ENCODE data around the gene TMEM41B. TPM values are rescaled to one million over a fixed set of nuclear protein-coding genes. Genes with fewer than 3 reads are reported as not detected.

Gene TMEM41B
- total and polyA plus RNA-seq, 2 of the 8 experiments (the other 6 are each of a cell fraction or from before 2014, with no cell fraction given), result 24.3 to 50.1 TPM

- no peaks in the 10 kb centered on the region for H3K9me3 ChIP-seq (ENCODE audit: insufficient read depth in 2 of 2, low read depth in 1 of 2, low read length in 1 of 2)
- no peak overlapping the region for H3K4ac ChIP-seq (replicated peaks; ENCODE audit: insufficient read length, low read depth, low read length)
- 96% methylated on average over 3 of the region's 3 CpGs; no CpG with 5 or more reads in 1 of the 2 experiments for WGBS, 2 experiments (ENCODE audit: extremely low coverage in 1 of 2, insufficient coverage in 1 of 2, insufficient read length in 1 of 2, insufficient replicate concordance in 2 of 2, low coverage in 1 of 2, low lambda C conversion rate in 2 of 2, missing lambda C conversion rate in 1 of 2)
- H4K8ac ChIP-seq (ENCODE audit: extremely low read depth, insufficient read depth, low read length), result no peak overlapping the region
- peaks cover 4% of the 10 kb centered on the region; the same call in 1 of the 2 replicates for H3K79me1 ChIP-seq (ENCODE audit: low read depth, low read length)
- H3K79me2 ChIP-seq (ENCODE audit: control insufficient read depth in 1 of 2, insufficient read depth in 2 of 2, low read length in 2 of 2), result peaks cover 0 to 73% of the 10 kb centered on the region in 2 experiments; a peak in 2 of 4 replicates
- ChIA-PET CTCF (ENCODE audit: partially characterized antibody) (interaction anchor here (0.9 to 1.4 kb wide), 4 partner anchors 10 to 58 kb away, joined by 3 to 5 read pairs (median 4); no protein-coding TSS in a partner anchor), POLR2A (ENCODE audit: partially characterized antibody) (interaction anchor here (1.5 kb wide), 2 partner anchors 10 to 13 kb away, joined by 4 to 5 read pairs; no protein-coding TSS in a partner anchor)
- no peak overlapping the region for H3K27ac ChIP-seq (ENCODE audit: low read depth, low read length)
- no peak overlapping the region for H2BK5ac ChIP-seq (ENCODE audit: low read depth, low read length)
- FAIRE-seq (no peak), DNase-seq (ENCODE audit: low read depth in 1 of 2, low spot score in 2 of 2) (no peak)
- H3K4me1 ChIP-seq (replicated peaks in 1 of 4; ENCODE audit: control insufficient read depth in 3 of 4, insufficient read depth in 4 of 4, low read length in 3 of 4), result no peaks in the 10 kb centered on the region
- no peak overlapping the region for H3K14ac ChIP-seq (ENCODE audit: insufficient read length)
- no peak overlapping the region for H3K9ac ChIP-seq (replicated peaks in 1 of 4; ENCODE audit: extremely low read depth in 1 of 4, low read depth in 3 of 4, low read length in 3 of 4)
- H2BK20ac ChIP-seq (ENCODE audit: low read length), result no peak overlapping the region
- H2BK12ac ChIP-seq (ENCODE audit: low read depth, low read length), result no peak overlapping the region
- no peak overlapping the region for H4K91ac ChIP-seq (replicated peaks; ENCODE audit: insufficient read length, low read length)
- peaks cover 2 to 6% of the 10 kb centered on the region in 2 experiments for H4K20me1 ChIP-seq (replicated peaks in 1 of 2; ENCODE audit: control insufficient read depth in 1 of 2, insufficient read depth in 2 of 2, low read length in 2 of 2)
- H4K5ac ChIP-seq (ENCODE audit: insufficient read length, low read depth, low read length), result no peak overlapping the region
- no peak overlapping the region for H2BK15ac ChIP-seq (ENCODE audit: low read length)
- no peak overlapping the region for H3K4me2 ChIP-seq (ENCODE audit: insufficient read depth in 1 of 2, low read depth in 2 of 2, low read length in 2 of 2)
- no peak overlapping the region for H2AFZ ChIP-seq (ENCODE audit: low read length)
- H3K27me3 ChIP-seq (replicated peaks in 1 of 4; ENCODE audit: control insufficient read depth in 3 of 4, extremely low read depth in 1 of 4, insufficient read depth in 3 of 4, low read length in 3 of 4), result no peaks in the 10 kb centered on the region
- H3K23me2 ChIP-seq (ENCODE audit: low read depth, low read length), result no peaks in the 10 kb centered on the region
- no peak overlapping the region for H2BK120ac ChIP-seq (replicated peaks; ENCODE audit: low read depth, low read length)
- H3K36me3 ChIP-seq (ENCODE audit: control insufficient read depth in 2 of 4, insufficient read depth in 4 of 4, low read length in 3 of 4), result peaks cover 0 to 3% (median 0%) of the 10 kb centered on the region in 4 experiments; a peak in 1 of 8 replicates
- no peak overlapping the region for H2AK5ac ChIP-seq (ENCODE audit: low read depth, low read length)
- H3K4me3 ChIP-seq (ENCODE audit: extremely low read depth in 1 of 4, insufficient read depth in 2 of 4, low read depth in 3 of 4, low read length in 4 of 4), result no peak overlapping the region
- no peak overlapping the region for H3K56ac ChIP-seq (replicated peaks; ENCODE audit: insufficient read length, low read depth, low read length)
- H3K23ac ChIP-seq (ENCODE audit: insufficient read length), result no peak overlapping the region
- no peak overlapping the region for H3K18ac ChIP-seq (ENCODE audit: extremely low read depth, low read length)
- no peak for TF ChIP-seq NANOG (IDR thresholded peaks at IDR 0.05; ENCODE audit: insufficient read depth, low read depth, low read length, poor library complexity, severe bottlenecking)
- TF ChIP-seq SIN3A (conservative IDR thresholded peaks at IDR 0.05 in 1 of 2, IDR thresholded peaks at IDR 0.05 in 1 of 2; ENCODE audit: low read depth in 1 of 2, low read length in 2 of 2), result no peak
- no peak for TF ChIP-seq SUZ12 (IDR thresholded peaks at IDR 0.05; ENCODE audit: low read length)
- TF ChIP-seq BRCA1 (IDR thresholded peaks at IDR 0.05; ENCODE audit: low read depth, low read length), result no peak
- no peak for TF ChIP-seq CBX5 (IDR thresholded peaks at IDR 0.05; ENCODE audit: low read depth, low read length)
- no peak for TF ChIP-seq POLR2A (IDR thresholded peaks at IDR 0.05; ENCODE audit: control extremely low read depth in 1 of 2, low read depth in 2 of 2, low read length in 2 of 2)
- TF ChIP-seq POU5F1 (IDR thresholded peaks at IDR 0.05; ENCODE audit: low read depth, low read length), result no peak
- TF ChIP-seq JUN (IDR thresholded peaks at IDR 0.05; ENCODE audit: low read depth, low read length), result no peak
- no peak for TF ChIP-seq HDAC2 (IDR thresholded peaks at IDR 0.05; ENCODE audit: borderline replicate concordance in 1 of 2, low read depth in 2 of 2, low read length in 2 of 2)
- TF ChIP-seq BCL11A (IDR thresholded peaks at IDR 0.05; ENCODE audit: low read depth in 2 of 2, low read length in 2 of 2), result no peak
- TF ChIP-seq GTF2F1 (IDR thresholded peaks at IDR 0.05; ENCODE audit: borderline replicate concordance, low read depth, low read length), result no peak
- TF ChIP-seq USF2 (IDR thresholded peaks at IDR 0.05; ENCODE audit: low read length), result no peak
Observed at GRCh38 chr11:9251311-9251710, 63.1 kb downstream of the TMEM41B start.

Data from H1 (cell line).